Panc1 (cell line): ENCODE results near the gene C1orf87. TPM values are rescaled to one million over a fixed set of nuclear protein-coding genes. Genes with fewer than 3 reads are reported as not detected.

Experiments used
- ATAC-seq: fragments of 200-7000 bp; cut with Tn5 transposase; 2 replicates; pipeline ENCODE4 v1.9.1; 2020; ENCODE audit warnings: mild to moderate bottlenecking, moderate library complexity
- BruUV-seq: library from RNA; stranded (reverse); fragments of 400-500 nt; replicated peaks from 2 replicates; lab custom pipeline; 2021; lab: Mats Ljungman, UMichigan
- CTCF ChIA-PET: fragments of 300-600 bp; sonication (Branson Sonifier 250); formaldehyde crosslinking; loops from one replicate; lab custom pipeline; 2022; ENCODE audit warnings: antibody characterized with exemption; lab: Charles Lee
- POLR2A ChIA-PET: fragments of 300-600 bp; sonication (Branson Sonifier 250); formaldehyde crosslinking; loops from one replicate; lab custom pipeline; 2022; ENCODE audit warnings: antibody characterized with exemption; lab: Charles Lee
- DNase-seq: peaks from one replicate; pipeline ENCODE4 v3.0.0-alpha.2; 2010; ENCODE audit warnings: low read depth, low spot score
- H3K27ac ChIP-seq: 2 replicates; pipeline ENCODE4 v1.5.1; 2011; ENCODE audit warnings: mild to moderate bottlenecking, low read length, inconsistent platforms
- H3K27me3 ChIP-seq: fragments of 200-500 bp; sonication (Bioruptor generic); 2 replicates; pipeline ENCODE4 v1.6.0; 2014; ENCODE audit warnings: low read length, inconsistent platforms; ENCODE audit not compliant: control insufficient read depth, insufficient read depth
- H3K36me3 ChIP-seq: fragments of 200-500 bp; sonication (Bioruptor generic); 2 replicates; pipeline ENCODE4 v1.5.1; 2014; ENCODE audit warnings: inconsistent platforms, mild to moderate bottlenecking, low read length, moderate library complexity; ENCODE audit not compliant: control insufficient read depth, insufficient read depth
- H3K4me1 ChIP-seq: 2 replicates; pipeline ENCODE4 v1.5.1; 2011; ENCODE audit warnings: inconsistent platforms, mild to moderate bottlenecking, low read length, moderate library complexity; ENCODE audit not compliant: control insufficient read depth, insufficient read depth
- H3K4me3 ChIP-seq, 2 experiments: 2 replicates each; pipeline ENCODE4 v1.5.1; 2011 to 2012; ENCODE audit warnings: low read depth in 2 of 2, low read length in 2 of 2, mild to moderate bottlenecking in 2 of 2, inconsistent platforms in 1 of 2, moderate library complexity in 1 of 2
- H3K9me3 ChIP-seq: fragments of 200-500 bp; sonication (Bioruptor generic); 2 replicates; pipeline ENCODE4 v1.5.1; 2014; ENCODE audit warnings: low read depth, mild to moderate bottlenecking, inconsistent platforms, low read length, moderate library complexity; ENCODE audit not compliant: control insufficient read depth, insufficient read depth
- POLR2AphosphoS5 ChIP-seq: IDR thresholded peaks from 2 replicates; pipeline ENCODE4 v1.6.1; 2012; ENCODE audit warnings: mild to moderate bottlenecking, low read depth, low read length, moderate library complexity
- SIN3A ChIP-seq: IDR thresholded peaks from 2 replicates; pipeline ENCODE4 v1.6.1; 2012; ENCODE audit warnings: low read depth, mild to moderate bottlenecking, low read length, moderate library complexity, borderline replicate concordance; ENCODE audit not compliant: insufficient read depth
- TCF7L2 ChIP-seq: IDR thresholded peaks from 2 replicates; pipeline ENCODE4 v1.6.1; 2011; ENCODE audit warnings: mild to moderate bottlenecking, low read depth, low read length, inconsistent platforms
- in situ Hi-C: cut with HindIII; loops from 2 replicates; pipeline ENCODE4 v1.10.0; 2016; ENCODE audit warnings: low sequenced_read_pairs, low pct_unique_long_range_greater_than_20kb
- intact Hi-C: fragments of 100-400 bp; cut with micrococcal nuclease; formaldehyde crosslinking; loops from one replicate; pipeline ENCODE4 v1.10.0; 2022; ENCODE audit not compliant: unreplicated experiment
- total RNA-seq: library from RNA; stranded (reverse); gene quantifications from one replicate; pipeline ENCODE4 v1.2.1, GENCODE V29; 2021; ENCODE audit not compliant: unreplicated experiment
- TF ChIP-seq, protein P1 (sequence below), 2 experiments: IDR thresholded peaks; 2 replicates each; pipeline ENCODE4 v1.6.1; 2011 to 2012; ENCODE audit warnings: low read depth in 2 of 2, control low read depth in 1 of 2, low read length in 1 of 2, mild to moderate bottlenecking in 1 of 2, moderate library complexity in 1 of 2; ENCODE audit not compliant: insufficient read depth in 1 of 2
- TF ChIP-seq, protein P2 (sequence below): fragments of 450-650 bp; IDR thresholded peaks from 2 replicates; pipeline ENCODE4 v1.5.1; 2017; ENCODE audit warnings: mild to moderate bottlenecking

C1orf87 gene
- total RNA-seq, 1 experiment from 2014 or later, result not detected

- Histone ChIP-seq H3K27me3 (no peaks in the 10 kb centered on the region), H3K9me3 (no peaks in the 10 kb centered on the region), H3K27ac (no peak overlapping the region), H3K4me1 (no peaks in the 10 kb centered on the region), H3K4me3 (no peak overlapping the region), H3K36me3 (no peaks in the 10 kb centered on the region)
- ChIA-PET CTCF (no interaction called here), POLR2A (no interaction called here)
- in situ Hi-C loops, result no loop called here
- intact Hi-C loops, result no loop called here
- no peak for ATAC-seq
- DNase-seq, result no peak
- TF ChIP-seq, protein P1, sequence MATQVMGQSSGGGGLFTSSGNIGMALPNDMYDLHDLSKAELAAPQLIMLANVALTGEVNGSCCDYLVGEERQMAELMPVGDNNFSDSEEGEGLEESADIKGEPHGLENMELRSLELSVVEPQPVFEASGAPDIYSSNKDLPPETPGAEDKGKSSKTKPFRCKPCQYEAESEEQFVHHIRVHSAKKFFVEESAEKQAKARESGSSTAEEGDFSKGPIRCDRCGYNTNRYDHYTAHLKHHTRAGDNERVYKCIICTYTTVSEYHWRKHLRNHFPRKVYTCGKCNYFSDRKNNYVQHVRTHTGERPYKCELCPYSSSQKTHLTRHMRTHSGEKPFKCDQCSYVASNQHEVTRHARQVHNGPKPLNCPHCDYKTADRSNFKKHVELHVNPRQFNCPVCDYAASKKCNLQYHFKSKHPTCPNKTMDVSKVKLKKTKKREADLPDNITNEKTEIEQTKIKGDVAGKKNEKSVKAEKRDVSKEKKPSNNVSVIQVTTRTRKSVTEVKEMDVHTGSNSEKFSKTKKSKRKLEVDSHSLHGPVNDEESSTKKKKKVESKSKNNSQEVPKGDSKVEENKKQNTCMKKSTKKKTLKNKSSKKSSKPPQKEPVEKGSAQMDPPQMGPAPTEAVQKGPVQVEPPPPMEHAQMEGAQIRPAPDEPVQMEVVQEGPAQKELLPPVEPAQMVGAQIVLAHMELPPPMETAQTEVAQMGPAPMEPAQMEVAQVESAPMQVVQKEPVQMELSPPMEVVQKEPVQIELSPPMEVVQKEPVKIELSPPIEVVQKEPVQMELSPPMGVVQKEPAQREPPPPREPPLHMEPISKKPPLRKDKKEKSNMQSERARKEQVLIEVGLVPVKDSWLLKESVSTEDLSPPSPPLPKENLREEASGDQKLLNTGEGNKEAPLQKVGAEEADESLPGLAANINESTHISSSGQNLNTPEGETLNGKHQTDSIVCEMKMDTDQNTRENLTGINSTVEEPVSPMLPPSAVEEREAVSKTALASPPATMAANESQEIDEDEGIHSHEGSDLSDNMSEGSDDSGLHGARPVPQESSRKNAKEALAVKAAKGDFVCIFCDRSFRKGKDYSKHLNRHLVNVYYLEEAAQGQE (IDR thresholded peaks at IDR 0.05; ENCODE audit: insufficient read depth in 1 of 2, low read depth in 2 of 2, low read length in 1 of 2), result no peak
- TF ChIP-seq POLR2AphosphoS5 (no peak), SIN3A (no peak), TCF7L2 (no peak)
- TF ChIP-seq, protein P2, sequence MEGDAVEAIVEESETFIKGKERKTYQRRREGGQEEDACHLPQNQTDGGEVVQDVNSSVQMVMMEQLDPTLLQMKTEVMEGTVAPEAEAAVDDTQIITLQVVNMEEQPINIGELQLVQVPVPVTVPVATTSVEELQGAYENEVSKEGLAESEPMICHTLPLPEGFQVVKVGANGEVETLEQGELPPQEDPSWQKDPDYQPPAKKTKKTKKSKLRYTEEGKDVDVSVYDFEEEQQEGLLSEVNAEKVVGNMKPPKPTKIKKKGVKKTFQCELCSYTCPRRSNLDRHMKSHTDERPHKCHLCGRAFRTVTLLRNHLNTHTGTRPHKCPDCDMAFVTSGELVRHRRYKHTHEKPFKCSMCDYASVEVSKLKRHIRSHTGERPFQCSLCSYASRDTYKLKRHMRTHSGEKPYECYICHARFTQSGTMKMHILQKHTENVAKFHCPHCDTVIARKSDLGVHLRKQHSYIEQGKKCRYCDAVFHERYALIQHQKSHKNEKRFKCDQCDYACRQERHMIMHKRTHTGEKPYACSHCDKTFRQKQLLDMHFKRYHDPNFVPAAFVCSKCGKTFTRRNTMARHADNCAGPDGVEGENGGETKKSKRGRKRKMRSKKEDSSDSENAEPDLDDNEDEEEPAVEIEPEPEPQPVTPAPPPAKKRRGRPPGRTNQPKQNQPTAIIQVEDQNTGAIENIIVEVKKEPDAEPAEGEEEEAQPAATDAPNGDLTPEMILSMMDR, result no peak
- BruUV-seq, result no TSS peak
Observed at GRCh38 chr1:60118085-60118484, 44.5 kb upstream of the C1orf87 start.

GRCh38 chr1:60114745-60115318 is 41.3 kb upstream of the C1orf87 start:
- DNase-seq, result no peak
- ATAC-seq, result no peak
- Histone ChIP-seq H3K4me3 (no peak overlapping the region), H3K27me3 (no peaks in the 10 kb centered on the region), H3K27ac (no peak overlapping the region), H3K4me1 (no peaks in the 10 kb centered on the region), H3K36me3 (no peaks in the 10 kb centered on the region), H3K9me3 (no peaks in the 10 kb centered on the region)
- ChIA-PET CTCF (no interaction called here), POLR2A (interaction anchor here (0.6 kb wide), 1 partner anchor 759 kb away, joined by 3 read pairs; no protein-coding TSS in a partner anchor)
- no TSS peak for BruUV-seq
- in situ Hi-C loops (no loop called here), intact Hi-C loops (no loop called here)
- TF ChIP-seq, protein P1 (IDR thresholded peaks at IDR 0.05; ENCODE audit: insufficient read depth in 1 of 2, low read depth in 2 of 2, low read length in 1 of 2), result no peak
- TF ChIP-seq POLR2AphosphoS5 (no peak), SIN3A (no peak), TCF7L2 (no peak)
- TF ChIP-seq, protein P2, result no peak
